Endometrium (tissue), 2 donors: ENCODE data around the gene NCKAP5L.
"Not testable (repeated sequence)": the region's sequence is repeated elsewhere in the genome, so short reads cannot be mapped to it uniquely, and the experiment has no call there.

Experiments
- FAIRE-seq: peaks from 2 replicates; lab custom pipeline; 2012; peaks lifted over from hg19 to GRCh38; lab: Jason Lieb, UNC
- donor health status: control.
- donor health status: control.

Gene NCKAP5L

DNA sequence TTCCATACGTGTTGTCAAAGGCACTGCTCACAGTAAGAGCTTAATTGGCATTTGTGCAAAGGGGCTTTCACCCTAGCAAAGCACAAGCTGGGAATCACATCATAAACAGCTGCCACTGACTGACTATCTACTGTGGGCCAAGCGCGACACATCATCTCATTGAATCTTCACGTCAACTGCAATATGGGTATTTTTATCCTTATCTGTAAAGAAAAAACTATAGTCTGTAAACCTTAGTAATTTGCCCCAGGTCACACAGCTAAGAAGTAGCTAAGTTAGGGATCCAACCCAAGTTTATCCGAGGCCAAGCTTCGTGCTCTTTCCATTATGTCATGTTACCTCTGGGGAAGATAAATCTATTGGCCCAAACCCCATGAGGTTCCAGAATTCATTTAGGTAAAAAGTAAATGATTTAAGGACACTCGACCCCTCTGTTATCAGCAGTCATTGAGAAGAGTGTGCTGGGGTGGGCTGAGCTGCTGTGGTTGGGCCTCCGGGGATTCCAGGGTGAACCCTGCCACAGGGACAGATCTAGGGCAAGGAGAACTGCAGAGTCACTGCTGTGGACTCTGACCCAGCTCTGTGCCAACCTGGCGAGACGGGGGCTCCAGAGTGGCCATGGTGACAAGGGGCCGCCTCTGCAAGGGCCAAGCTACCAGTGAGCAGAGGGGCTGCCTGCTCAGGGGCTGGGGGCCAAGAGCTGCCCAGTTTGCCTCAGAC lies 27.6 kb downstream of the NCKAP5L start:
- FAIRE-seq = no peak

GRCh38 chr12:49798934-49799333 lies 29.3 kb downstream of the NCKAP5L start:
- FAIRE-seq = no peak

- no peak for FAIRE-seq
Measured at GRCh38 chr12:49798248-49798647, 30.0 kb downstream of the NCKAP5L start.

DNA sequence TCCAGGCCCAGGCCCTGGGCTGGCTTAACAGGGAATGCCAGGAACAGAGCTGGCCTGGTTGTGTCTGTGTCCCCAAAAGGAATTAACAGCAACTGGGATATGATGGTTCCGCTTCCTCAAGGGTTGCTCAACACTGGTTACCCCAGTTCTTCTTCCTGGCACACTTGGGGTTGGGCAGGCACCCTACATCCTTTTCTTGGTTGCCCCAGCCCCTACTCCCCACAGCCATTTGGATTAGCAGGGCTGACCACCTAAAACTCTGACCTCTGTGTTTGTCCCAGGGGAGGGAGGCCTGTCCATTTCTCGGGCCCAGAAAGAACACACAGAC lies 30.8 kb downstream of the NCKAP5L start:
- no peak for FAIRE-seq

GRCh38 chr12:49796606-49797448 lies 31.4 kb downstream of the NCKAP5L start:
- no peak for FAIRE-seq

GRCh38 chr12:49796155-49796554 lies 32.1 kb downstream of the NCKAP5L start:
- no peak for FAIRE-seq

DNA sequence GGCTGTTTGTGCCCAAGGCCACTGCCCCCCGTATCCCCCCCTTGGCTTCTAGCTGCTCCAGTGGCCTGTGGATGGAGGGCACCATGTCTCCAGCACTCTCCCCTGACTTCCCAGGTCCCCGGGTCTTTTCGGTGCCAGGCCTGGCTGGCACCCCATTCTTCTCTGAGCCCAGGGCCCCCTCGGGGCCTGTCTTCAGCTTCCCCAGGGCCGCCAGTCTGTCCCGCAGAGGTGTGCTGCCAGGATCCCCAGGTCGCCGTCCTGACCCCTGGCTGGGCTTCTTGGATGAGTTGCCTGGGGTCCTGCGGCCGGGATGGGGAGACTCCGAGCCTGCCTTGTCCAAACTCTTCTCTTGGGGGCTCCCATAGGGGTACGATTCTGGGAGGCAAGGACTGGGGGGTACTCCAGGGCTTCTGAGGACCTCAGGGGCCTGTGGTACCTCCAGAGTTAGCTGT lies 32.5 kb downstream of the NCKAP5L start:
- no peak for FAIRE-seq

DNA sequence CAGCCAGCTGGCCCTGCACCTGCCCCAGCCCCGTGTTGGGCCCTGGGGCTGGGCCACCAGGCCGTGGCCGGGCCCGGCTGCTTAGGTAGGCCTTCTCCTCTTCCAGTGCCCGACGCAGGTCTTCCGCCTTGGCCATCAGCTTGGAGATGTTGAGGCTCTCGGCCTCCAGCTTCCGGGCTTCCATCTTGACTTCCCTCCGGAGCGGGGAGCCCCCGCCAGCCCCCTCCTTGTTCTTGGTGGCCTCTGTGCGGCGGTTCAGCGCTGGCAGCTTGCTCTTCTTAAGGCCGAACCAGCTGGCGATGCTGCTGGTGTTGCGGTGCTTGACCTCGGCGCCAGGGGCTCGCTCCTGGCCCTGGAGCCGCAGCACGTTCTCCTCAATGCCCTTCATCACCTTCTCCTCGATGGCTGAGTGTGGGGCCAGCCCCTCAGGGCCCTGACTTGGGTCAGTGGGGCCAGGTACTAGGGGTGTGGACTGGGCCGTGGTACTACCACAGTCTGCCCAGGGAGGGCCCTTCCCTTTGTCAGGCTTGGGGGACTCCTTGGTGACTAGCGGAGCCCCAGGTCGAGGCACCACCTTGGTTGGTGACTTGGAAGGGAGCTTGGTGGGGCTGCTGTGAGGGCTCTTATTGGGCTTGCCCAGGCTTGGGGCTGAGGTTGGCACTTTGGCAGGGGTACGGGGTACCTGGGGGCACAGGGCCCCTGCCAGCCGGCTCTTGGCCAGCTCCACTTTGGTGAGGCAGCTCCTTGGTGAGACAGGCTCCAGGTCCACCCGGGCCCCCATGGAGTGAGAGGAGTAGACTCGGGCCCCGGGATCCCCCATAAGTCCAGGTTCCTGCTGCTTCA lies 33.2 kb downstream of the NCKAP5L start:
- FAIRE-seq = no peak

GRCh38 chr12:49794021-49794420 lies 34.2 kb downstream of the NCKAP5L start:
- FAIRE-seq = no peak

GRCh38 chr12:49793620-49794019 lies 34.6 kb downstream of the NCKAP5L start:
- no peak for FAIRE-seq

DNA sequence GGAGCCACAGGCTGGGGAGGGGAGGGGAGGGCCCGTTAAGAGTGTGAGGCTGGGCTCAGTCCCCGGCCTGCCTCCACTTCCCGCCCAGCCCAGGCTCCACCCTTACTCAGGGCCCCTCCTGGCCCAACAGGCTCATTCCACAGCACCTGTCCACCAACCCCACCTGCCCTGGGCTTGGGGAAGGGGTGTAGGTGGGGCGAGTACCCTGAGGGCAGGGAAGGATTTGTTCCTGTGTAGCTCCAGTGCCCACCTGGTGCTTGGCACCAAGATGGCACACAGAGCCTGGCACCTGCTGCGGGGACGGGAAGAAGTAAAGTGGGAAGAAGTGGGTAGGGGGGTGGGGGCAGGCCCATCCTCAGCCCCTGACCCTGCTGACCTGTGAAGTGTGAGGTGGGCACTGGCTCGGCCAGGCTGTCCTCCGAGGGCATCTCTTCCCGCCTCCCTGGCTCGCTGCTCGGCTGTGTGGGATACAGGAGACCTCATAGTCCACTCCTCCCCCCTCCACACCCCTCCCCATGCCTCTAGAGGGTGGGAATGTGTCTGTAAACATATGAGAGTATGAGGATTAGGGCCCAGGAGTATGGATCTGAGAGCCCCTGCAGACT lies 35.1 kb downstream of the NCKAP5L start:
- FAIRE-seq = no peak

GRCh38 chr12:49792181-49792970 lies 35.8 kb downstream of the NCKAP5L start:
- no peak for FAIRE-seq

DNA sequence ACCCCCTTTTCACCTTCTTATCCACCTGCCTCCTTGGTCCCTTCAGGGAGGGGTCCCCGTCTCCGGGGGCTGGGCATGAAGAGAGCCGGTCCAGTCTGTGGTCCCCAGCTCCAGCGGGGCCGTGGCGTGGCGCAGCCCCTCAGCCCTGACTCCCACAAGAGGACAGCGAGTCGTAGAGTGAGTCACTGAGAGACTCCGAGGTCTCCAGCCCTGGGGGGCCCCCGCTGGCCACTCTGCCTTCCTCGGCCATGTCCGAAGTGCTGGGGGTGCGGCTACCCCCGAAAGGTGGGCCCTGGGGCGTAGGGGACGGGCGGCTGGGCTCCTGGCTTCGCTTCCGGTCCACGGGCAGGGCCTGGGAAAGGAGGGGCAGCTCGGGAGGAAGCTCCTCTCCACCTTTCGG lies 36.5 kb downstream of the NCKAP5L start:
- FAIRE-seq = no peak

- FAIRE-seq = no peak
Measured at GRCh38 chr12:49790741-49791555, 37.3 kb downstream of the NCKAP5L start.

- no peak for FAIRE-seq
Measured at GRCh38 chr12:49789992-49790391, 38.2 kb downstream of the NCKAP5L start.

- no peak for FAIRE-seq
Measured at GRCh38 chr12:49787672-49788071, 40.5 kb downstream of the NCKAP5L start.

DNA sequence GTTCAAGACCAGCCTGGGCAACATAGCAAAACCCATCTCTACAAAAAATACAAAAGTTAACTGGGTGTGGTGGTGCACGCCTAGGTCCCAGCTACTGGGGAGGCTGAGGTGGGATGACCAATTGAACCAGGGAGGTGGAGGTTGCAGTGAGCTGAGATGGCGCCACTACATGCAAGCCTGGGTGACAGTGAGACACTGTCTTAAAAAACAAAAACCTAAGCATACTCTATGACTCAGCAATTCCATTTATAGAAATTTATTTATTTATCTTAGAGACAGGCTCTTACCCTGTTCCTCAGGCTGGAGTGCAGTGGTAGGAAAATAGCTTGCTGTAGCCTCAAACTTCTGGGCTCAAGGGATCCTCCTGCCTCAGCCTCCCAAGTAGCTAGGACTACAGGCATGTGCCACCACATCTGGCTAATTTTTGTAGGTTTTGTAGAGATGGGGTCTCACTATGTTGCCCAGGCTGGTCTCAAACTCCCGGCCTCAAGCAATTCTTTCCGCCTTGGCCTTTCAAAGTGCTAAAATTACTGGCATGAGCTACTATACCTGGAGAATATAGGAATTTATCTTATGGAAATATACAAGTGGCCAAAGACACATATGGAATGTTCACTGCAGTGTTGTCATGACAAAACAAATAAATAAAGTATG lies 43.3 kb downstream of the NCKAP5L start:
- FAIRE-seq = no peak

DNA sequence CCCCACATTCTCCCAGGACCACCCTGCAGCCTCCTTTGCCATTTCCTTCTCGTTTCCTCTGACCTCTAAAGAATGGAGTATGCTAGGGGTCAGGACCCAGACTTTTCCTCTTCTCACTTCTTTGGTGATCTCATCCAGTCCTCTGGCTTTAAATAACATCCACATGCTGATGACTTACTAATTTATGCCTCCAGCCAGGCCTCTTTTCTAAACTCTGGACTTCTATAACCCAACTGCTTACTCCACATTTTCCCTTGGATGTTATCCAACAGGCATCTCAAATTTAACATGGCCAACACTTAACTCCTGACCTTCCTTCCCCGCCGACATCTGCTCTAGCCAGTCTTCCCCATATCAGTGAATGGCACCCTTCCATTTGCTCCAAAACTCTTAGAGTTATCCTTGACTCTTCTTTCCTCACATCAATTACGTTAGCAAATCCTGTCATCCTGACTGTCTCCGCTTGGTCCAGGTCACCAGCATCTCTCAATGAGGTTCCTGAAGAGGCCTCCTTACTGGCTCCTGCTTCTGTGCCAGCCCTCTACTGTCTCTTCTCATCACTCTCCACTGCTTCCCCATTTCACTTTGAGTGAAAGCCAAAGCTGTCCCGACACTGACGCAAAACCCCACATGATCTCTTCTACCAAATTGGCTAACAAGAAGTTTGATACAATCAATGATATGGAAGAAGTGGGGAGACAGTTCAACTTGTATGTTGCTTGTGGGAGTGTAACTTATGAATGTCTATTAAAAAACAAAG lies 44.1 kb downstream of the NCKAP5L start:
- no peak for FAIRE-seq

DNA sequence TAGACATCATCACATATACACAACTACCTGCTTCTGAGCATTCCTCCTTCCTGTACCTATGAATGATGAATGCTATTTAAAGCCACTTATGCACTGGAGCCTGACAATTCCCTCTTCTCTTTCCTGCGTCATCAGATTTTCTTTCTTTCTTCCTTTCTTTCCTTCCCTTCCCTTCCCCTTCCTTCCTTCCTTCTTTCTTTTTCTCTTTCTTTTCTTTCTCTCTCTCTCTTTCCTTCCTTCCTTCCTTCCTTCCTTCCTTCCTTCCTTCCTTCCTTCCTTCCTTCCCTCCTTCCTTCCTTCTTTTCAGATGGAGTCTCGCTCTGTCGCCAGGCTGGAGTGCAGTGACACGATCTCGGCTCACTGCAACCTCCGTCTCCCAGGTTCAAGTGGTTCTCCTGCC lies 47.3 kb downstream of the NCKAP5L start:
- FAIRE-seq = not testable (repeated sequence)
